ENCODE measurements around the gene MUC5AC. TPM values are rescaled to one million over a fixed set of nuclear protein-coding genes. Genes with fewer than 3 reads are reported as not detected.

MUC5AC gene
- total and polyA plus RNA-seq, 11 donors: not detected

GRCh38 chr11:1147792-1148191 is 10.0 kb upstream of the MUC5AC start:
- ATAC-seq (no peak), DNase-seq (no peak)
- no peaks in the 10 kb centered on the region for H3K36me3 ChIP-seq
- no peak overlapping the region for H3K4me3 ChIP-seq
- H3K4me1 ChIP-seq: peaks cover 0 to 9% (median 0%) of the 10 kb centered on the region in 12 donors
- no peaks in the 10 kb centered on the region for H3K27me3 ChIP-seq
- no peak overlapping the region for H3K27ac ChIP-seq
- no peak for TF ChIP-seq POLR2A (IDR thresholded peaks at IDR 0.05)
- no peak for TF ChIP-seq CTCF (IDR thresholded peaks at IDR 0.05)
- 84 to 96% (median 94%) methylated on average over 6 of the region's 6 CpGs for WGBS, 4 donors
- H3K9me3 ChIP-seq: peaks cover 0 to 19% (median 10%) of the 10 kb centered on the region in 12 donors
- intact Hi-C loops (cut with DNase I): no loop called here

- 82 to 93% (median 90%) methylated on average over 8 of the region's 8 CpGs for WGBS, 4 donors
- Histone ChIP-seq H3K36me3 (no peaks in the 10 kb centered on the region), H3K27ac (no peak overlapping the region), H3K4me3 (no peak overlapping the region), H3K27me3 (no peaks in the 10 kb centered on the region), H3K9me3 (peaks cover 0 to 9% (median 5%) of the 10 kb centered on the region in 12 donors), H3K4me1 (peaks cover 0 to 9% (median 0%) of the 10 kb centered on the region in 12 donors)
- TF ChIP-seq POLR2A (IDR thresholded peaks at IDR 0.05) (no peak), CTCF (IDR thresholded peaks at IDR 0.05) (no peak)
- DNase-seq (no peak), ATAC-seq (no peak)
- intact Hi-C loops (cut with DNase I): no loop called here
Measured at GRCh38 chr11:1148752-1149180, 9.0 kb upstream of the MUC5AC start.

- H3K9me3 ChIP-seq: peaks cover 0 to 1% (median 0%) of the 10 kb centered on the region in 12 donors
- no peak for DNase-seq
- ATAC-seq: no peak
- WGBS, 4 donors: 89 to 94% (median 91%) methylated on average over 16 of the region's 16 CpGs
- H3K36me3 ChIP-seq: no peaks in the 10 kb centered on the region
- no peak for TF ChIP-seq POLR2A (IDR thresholded peaks at IDR 0.05)
- no peak for TF ChIP-seq CTCF (IDR thresholded peaks at IDR 0.05)
- intact Hi-C loops (cut with DNase I): no loop called here
- H3K4me1 ChIP-seq: peaks cover 0 to 9% (median 0%) of the 10 kb centered on the region in 12 donors
- H3K27ac ChIP-seq: no peak overlapping the region
- no peaks in the 10 kb centered on the region for H3K27me3 ChIP-seq
- no peak overlapping the region for H3K4me3 ChIP-seq
Measured at GRCh38 chr11:1149545-1149944, 8.2 kb upstream of the MUC5AC start.

- DNase-seq (no peak), ATAC-seq (no peak)
- Histone ChIP-seq H3K4me1 (peaks cover 0 to 9% (median 0%) of the 10 kb centered on the region in 12 donors), H3K27me3 (no peaks in the 10 kb centered on the region), H3K36me3 (no peaks in the 10 kb centered on the region), H3K9me3 (no peaks in the 10 kb centered on the region), H3K4me3 (no peak overlapping the region), H3K27ac (peak overlapping the region in 1 of 12 donors; percentile 69)
- 79 to 92% (median 89%) methylated on average over 3 to 10 of the region's 10 CpGs for WGBS, 4 donors
- TF ChIP-seq CTCF (IDR thresholded peaks at IDR 0.05) (no peak), POLR2A (IDR thresholded peaks at IDR 0.05) (no peak)
- intact Hi-C loops (cut with DNase I): no loop called here
Measured at GRCh38 chr11:1150116-1150515, 7.6 kb upstream of the MUC5AC start.

All from heart left ventricle (tissue), 16 donors.